Measurements from ENCODE around the gene ROMO1. TPM values are rescaled to one million over a fixed set of nuclear protein-coding genes. Genes with fewer than 3 reads are reported as not detected.

ROMO1 gene
- 303 and 340 TPM in 2 replicates for total RNA-seq

DNA sequence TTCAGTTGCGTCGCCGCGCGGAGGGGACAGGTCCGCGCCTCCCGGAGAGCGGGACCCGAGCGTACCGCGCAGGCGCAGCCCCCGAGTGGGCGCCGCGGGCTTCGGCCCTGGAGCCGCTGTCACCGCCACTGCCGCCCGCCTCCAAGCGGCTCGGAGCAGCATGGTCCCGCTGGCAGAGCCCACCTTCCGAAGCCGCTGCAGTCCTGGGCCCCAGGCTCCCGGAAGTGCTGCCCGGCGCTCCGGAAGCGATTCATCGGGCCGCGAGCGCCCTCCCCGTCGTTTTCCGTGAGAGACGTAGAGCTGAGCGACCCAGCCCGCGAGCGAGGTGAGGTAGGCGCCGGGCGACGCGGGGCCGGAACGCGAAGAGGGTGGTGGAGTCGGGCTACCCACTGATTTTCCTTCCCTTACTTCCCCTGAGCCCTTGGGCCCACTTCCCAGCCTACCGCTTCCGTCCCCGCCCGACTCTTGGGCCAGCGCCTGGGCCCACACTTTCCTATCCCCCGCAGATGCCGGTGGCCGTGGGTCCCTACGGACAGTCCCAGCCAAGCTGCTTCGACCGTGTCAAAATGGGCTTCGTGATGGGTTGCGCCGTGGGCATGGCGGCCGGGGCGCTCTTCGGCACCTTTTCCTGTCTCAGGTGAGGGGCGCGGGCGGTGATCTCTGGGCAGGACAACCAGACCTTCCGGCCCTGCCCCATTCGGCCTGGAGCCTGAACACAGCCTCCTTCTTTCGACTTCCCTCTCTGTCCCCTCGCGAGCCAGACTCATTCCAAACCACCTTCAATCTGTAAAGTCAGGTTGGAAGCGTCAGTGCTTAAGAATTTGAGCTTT lies at the start of gene ROMO1, which contains the start of gene NFS1:
TSS of gene ROMO1 (plus strand) at position 279 of the 830 bp plus-strand sequence. CDS start at position 507, 228 bp downstream.
TSS of gene NFS1 (minus strand) at position 226 of the 830 bp plus-strand sequence. CDS start at position 162, 64 bp downstream.

DNA sequence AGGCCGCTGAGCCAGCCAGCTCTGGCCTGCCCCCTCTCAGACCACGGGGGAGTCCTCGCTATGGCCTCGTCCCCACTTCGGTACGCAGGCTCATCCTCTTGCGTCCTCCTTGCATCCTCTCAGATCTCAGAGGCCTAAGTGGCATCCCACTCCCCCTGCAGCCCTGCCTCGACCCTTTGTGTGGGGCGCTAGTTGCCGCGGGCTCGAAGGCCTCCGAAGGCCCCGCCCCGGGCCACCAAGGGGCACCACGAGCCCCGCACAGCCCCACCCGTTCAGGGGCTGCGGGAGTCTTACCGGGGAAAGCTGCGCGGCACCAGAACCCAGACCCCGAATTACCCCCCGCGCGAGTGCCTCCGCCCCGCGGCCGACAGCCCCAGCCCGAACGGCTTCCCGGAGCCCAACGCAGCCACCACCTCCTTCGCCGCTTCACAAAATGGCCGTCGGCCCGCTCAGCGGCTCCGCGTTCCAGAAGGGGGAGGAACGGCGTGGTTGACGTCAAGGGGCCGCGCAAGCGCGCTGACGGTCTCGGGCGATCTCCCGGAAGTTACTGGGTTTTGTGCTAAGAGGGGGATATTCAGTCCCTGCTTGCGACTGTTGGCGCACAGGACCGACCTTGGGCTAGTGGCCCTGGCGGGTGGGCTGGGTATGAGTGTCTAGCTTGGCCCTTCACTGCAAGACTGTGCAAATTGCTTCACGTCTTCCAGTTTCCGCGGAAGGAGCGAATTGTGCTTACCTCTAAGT lies 34.6 kb upstream of the ROMO1 start, which contains the start of the genes CPNE1 and RBM12:
TSS of gene CPNE1 (minus strand) at position 435 of the 741 bp plus-strand sequence. CDS start 31,977 bp downstream, outside the sequence.
TSS of gene RBM12 (minus strand) at position 435 of the 741 bp plus-strand sequence. CDS start 9,578 bp downstream, outside the sequence.

DNA sequence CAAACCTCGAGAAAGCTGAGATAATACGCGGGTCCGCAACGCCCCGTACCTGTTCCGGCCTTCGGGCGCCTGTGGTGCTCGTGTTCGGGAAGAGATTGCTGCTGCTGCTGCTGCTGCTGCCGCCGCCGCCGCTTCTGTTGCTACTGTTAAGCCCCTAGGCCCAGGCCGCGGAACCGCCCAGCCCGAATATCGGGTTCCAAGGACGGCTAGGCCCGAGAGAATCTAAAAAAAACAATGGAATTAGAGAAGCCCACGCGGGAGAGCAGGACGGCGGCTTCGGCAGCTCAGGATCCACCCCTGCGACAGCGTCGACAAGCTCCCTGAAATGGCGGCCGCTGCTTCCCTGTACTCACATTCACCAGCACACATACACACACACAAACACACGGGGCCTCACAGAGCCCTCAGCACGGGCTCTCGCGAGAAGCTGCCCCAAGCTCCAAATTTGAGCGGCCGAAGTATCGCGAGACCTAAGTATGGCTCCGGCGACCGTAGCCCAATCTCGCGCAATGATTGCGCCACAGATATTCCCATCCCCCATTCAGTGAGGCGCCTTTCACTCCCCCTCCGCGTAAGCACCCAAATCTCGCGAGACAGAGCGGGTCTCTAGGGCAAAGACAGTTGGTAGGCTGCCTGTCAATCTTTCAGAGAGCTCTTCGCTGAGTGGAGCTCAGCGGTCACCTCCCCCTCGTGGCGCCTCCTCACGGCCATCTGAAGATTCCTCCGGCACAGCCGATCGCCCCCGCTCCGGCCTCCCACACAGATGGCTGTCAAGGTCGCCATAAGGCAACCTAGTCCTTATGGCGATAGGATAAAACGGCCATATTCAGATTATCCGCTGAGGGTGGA lies 42.9 kb downstream of the ROMO1 start, which contains the start of gene RBM39:
TSS of gene RBM39 (minus strand) at position 369 of the 849 bp plus-strand sequence. CDS start 1,386 bp downstream, outside the sequence.

Other genes starting within 250 kb of the ROMO1 start
- gene CEP250, start 243.8 kb upstream of the ROMO1 start, total RNA-seq: 15.2 and 32.7 TPM in 2 replicates
- not detected in 2 replicates for gene C20orf173, start 169.8 kb upstream of the ROMO1 start, total RNA-seq
- 271 and 306 TPM in 2 replicates for gene ERGIC3, start 157.3 kb upstream of the ROMO1 start, total RNA-seq
- gene SPAG4, start 83.6 kb upstream of the ROMO1 start, total RNA-seq: 5.1 and 23.5 TPM in 2 replicates
- gene CPNE1, start 34.5 kb upstream of the ROMO1 start, total RNA-seq: 106 and 156 TPM in 2 replicates
- 43.5 and 46.3 TPM in 2 replicates for gene RBM12, start 34.5 kb upstream of the ROMO1 start, total RNA-seq
- 13.5 and 14.7 TPM in 2 replicates for gene NFS1, start 53 bp upstream of the ROMO1 start, total RNA-seq
- gene RBM39, start 42.9 kb downstream of the ROMO1 start, total RNA-seq: 289 and 347 TPM in 2 replicates
- gene PHF20, start 72.6 kb downstream of the ROMO1 start, total RNA-seq: 23.7 and 28.2 TPM in 2 replicates